Activated CD4-positive, alpha-beta T cell treated with anti-CD3 and anti-CD28 coated beads, Interleukin-2, amount 50 U/mL, for 1 hour (primary cell): Measurements from ENCODE around the gene NCKAP5L.
"Not testable (repeated sequence)": the region's sequence is repeated elsewhere in the genome, so short reads cannot be mapped to it uniquely, and the experiment has no call there.

ENCODE experiments used
- DNase-seq: peaks from one replicate; pipeline ENCODE4 v3.0.0-alpha.2; 2020

The NCKAP5L gene

GRCh38 chr12:49796606-49797448 lies 31.4 kb downstream of the NCKAP5L start:
- no peak for DNase-seq

GRCh38 chr12:49796155-49796554 lies 32.1 kb downstream of the NCKAP5L start:
- DNase-seq, result no peak

DNA sequence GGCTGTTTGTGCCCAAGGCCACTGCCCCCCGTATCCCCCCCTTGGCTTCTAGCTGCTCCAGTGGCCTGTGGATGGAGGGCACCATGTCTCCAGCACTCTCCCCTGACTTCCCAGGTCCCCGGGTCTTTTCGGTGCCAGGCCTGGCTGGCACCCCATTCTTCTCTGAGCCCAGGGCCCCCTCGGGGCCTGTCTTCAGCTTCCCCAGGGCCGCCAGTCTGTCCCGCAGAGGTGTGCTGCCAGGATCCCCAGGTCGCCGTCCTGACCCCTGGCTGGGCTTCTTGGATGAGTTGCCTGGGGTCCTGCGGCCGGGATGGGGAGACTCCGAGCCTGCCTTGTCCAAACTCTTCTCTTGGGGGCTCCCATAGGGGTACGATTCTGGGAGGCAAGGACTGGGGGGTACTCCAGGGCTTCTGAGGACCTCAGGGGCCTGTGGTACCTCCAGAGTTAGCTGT lies 32.5 kb downstream of the NCKAP5L start:
- DNase-seq, result no peak

DNA sequence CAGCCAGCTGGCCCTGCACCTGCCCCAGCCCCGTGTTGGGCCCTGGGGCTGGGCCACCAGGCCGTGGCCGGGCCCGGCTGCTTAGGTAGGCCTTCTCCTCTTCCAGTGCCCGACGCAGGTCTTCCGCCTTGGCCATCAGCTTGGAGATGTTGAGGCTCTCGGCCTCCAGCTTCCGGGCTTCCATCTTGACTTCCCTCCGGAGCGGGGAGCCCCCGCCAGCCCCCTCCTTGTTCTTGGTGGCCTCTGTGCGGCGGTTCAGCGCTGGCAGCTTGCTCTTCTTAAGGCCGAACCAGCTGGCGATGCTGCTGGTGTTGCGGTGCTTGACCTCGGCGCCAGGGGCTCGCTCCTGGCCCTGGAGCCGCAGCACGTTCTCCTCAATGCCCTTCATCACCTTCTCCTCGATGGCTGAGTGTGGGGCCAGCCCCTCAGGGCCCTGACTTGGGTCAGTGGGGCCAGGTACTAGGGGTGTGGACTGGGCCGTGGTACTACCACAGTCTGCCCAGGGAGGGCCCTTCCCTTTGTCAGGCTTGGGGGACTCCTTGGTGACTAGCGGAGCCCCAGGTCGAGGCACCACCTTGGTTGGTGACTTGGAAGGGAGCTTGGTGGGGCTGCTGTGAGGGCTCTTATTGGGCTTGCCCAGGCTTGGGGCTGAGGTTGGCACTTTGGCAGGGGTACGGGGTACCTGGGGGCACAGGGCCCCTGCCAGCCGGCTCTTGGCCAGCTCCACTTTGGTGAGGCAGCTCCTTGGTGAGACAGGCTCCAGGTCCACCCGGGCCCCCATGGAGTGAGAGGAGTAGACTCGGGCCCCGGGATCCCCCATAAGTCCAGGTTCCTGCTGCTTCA lies 33.2 kb downstream of the NCKAP5L start:
- no peak for DNase-seq

GRCh38 chr12:49794021-49794420 lies 34.2 kb downstream of the NCKAP5L start:
- DNase-seq, result no peak

- DNase-seq, result no peak
Measured at GRCh38 chr12:49793620-49794019, 34.6 kb downstream of the NCKAP5L start.

- no peak for DNase-seq
Measured at GRCh38 chr12:49792976-49793580, 35.1 kb downstream of the NCKAP5L start.

DNA sequence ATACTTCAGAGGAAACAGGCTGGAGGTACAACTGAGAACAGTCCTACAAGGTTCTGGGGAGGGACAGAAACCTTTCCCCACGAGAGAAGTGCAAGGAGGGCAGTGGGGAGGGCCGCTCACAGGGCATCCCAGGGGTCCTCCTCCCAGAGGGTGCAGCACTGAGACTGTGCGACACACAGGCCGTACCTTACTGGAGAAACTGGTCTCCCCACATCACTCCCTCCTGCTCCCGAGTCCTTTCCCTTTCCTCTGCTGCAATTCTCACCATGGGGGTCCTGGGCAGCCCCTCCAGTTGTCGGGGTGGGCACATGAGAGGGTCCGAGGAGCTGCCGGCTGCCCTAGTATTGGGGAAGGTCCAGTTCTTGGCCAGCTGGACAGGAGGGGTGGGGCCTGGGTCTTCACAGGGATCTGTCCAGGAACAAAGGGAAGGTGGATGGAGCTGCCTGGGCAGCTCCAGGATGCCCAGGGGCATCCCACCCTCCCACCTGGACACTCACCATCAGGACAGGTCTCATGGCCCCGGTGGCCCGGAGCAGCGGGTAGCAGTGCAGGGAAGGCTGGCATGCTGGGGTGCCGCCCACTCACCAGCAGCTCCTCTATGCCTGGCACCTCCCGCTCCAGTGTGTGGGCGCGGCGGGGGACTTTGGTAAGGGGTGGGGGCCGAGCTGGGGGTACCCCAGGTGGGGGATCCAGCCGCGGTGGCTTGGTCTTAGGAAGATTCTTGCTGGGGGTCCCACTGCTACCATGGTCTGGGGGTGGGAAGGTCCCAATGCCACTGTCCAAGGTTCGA lies 35.8 kb downstream of the NCKAP5L start:
- DNase-seq, result no peak

- DNase-seq, result no peak
Measured at GRCh38 chr12:49791700-49792099, 36.5 kb downstream of the NCKAP5L start.

DNA sequence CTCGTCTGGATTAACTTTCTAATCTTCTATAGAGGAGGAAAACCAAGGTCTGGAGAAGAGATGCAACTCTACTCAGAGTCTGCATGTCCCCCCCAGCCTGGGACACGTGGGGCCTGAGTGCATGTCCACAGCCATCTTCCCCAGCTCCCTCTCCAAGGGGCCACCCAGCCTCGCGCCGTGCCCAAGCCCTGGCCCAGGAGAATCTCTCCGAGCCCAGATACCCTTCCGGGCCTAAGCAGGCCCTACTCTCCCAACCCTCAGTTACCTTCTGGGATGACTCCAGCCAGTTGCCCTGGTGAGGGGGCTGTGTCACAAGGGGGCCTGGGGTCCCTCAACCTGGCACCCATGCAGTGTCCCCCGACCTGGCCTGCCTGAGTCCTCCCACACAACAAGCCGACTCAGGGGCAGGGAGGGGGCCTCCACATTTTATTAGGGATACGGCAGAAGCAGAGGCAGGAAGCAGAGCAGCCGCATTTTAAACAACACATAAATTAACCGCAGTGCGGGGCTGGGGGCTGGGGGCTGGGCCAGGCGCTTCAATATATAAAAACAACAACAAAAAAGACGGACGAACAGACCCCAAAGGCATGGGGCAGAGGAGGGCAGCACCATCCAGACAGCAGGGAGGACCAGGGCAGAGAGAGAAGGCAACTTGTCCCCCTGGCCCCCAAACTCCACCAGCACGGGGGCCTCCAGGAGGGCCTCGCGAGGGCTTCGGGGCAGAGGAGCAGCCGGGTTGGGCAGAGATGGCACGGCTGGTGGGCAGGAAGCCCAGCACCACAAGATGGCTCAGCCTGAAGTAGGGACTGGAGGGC lies 37.3 kb downstream of the NCKAP5L start:
- DNase-seq, result no peak

- DNase-seq, result no peak
Measured at GRCh38 chr12:49789992-49790391, 38.2 kb downstream of the NCKAP5L start.

- no peak for DNase-seq
Measured at GRCh38 chr12:49787672-49788071, 40.5 kb downstream of the NCKAP5L start.

GRCh38 chr12:49784756-49785409 lies 43.3 kb downstream of the NCKAP5L start:
- no peak for DNase-seq

DNA sequence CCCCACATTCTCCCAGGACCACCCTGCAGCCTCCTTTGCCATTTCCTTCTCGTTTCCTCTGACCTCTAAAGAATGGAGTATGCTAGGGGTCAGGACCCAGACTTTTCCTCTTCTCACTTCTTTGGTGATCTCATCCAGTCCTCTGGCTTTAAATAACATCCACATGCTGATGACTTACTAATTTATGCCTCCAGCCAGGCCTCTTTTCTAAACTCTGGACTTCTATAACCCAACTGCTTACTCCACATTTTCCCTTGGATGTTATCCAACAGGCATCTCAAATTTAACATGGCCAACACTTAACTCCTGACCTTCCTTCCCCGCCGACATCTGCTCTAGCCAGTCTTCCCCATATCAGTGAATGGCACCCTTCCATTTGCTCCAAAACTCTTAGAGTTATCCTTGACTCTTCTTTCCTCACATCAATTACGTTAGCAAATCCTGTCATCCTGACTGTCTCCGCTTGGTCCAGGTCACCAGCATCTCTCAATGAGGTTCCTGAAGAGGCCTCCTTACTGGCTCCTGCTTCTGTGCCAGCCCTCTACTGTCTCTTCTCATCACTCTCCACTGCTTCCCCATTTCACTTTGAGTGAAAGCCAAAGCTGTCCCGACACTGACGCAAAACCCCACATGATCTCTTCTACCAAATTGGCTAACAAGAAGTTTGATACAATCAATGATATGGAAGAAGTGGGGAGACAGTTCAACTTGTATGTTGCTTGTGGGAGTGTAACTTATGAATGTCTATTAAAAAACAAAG lies 44.1 kb downstream of the NCKAP5L start:
- DNase-seq, result no peak

GRCh38 chr12:49780914-49781313 lies 47.3 kb downstream of the NCKAP5L start:
- DNase-seq, result not testable (repeated sequence)

GRCh38 chr12:49779581-49779980 lies 48.6 kb downstream of the NCKAP5L start:
- DNase-seq, result no peak

- DNase-seq, result peak; percentile 77
Measured at GRCh38 chr12:49777800-49778748, 50.1 kb downstream of the NCKAP5L start.

DNA sequence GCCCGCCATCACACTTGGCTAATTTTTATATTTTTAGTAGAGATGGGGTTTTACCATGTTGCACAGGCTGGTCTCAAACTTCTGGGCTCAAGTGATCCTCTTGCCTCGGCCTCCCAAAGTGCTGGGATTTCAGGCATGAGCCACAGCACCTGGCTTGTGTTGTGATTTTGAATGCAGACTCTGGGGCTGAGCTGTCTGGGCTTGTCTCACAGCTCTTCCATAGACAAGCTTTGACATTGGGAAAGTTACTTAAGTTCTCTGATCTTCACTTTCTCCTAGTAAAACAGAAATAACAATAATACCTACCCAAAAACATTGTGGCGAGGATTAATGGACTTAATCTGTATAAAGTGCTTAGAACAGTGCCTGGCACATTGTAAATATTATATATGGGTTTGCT lies 50.9 kb downstream of the NCKAP5L start:
- DNase-seq, result no peak

GRCh38 chr12:49776858-49777257 lies 51.4 kb downstream of the NCKAP5L start:
- no peak for DNase-seq
